K562 (cell line): ENCODE data around the gene DIP2C. TPM values are rescaled to one million over a fixed set of nuclear protein-coding genes. Genes with fewer than 3 reads are reported as not detected.

Experiments
- ATAC-seq: fragments of 200-7000 bp; cut with Tn5 transposase; 3 replicates; pipeline ENCODE4 v1.9.1; 2020; ENCODE audit warnings: moderate library complexity
- BruUV-seq: library from RNA; stranded (reverse); fragments of 400-500 nt; replicated peaks from 2 replicates; lab custom pipeline; 2021; lab: Mats Ljungman, UMichigan
- CTCF ChIA-PET: fragments of 300-600 bp; formaldehyde crosslinking; extraction: SDS; loops from one replicate; lab custom pipeline; 2021; ENCODE audit warnings: low intra/inter-chr PET ratio; lab: Yijun Ruan, JAX
- POLR2A ChIA-PET: fragments of 300-600, 350-650 bp; sonication (Branson Sonifier 250); formaldehyde crosslinking; extraction: SDS; loops from one replicate; lab custom pipeline; 2021; ENCODE audit warnings: antibody characterized with exemption, inconsistent platforms; lab: Yijun Ruan, JAX
- DNase-seq, 4 experiments: peaks; one replicate each; pipeline versions ENCODE4 v3.0.0 to v3.0.0-alpha.2; 2011 to 2018; ENCODE audit warnings: low spot score in 3 of 4, mixed read lengths in 3 of 4; ENCODE audit errors: extremely low read depth in 1 of 4
- FAIRE-seq: peaks from 2 replicates; lab custom pipeline; 2011; peaks lifted over from hg19 to GRCh38; lab: Jason Lieb, UNC
- H2AFZ ChIP-seq: 2 replicates; pipeline ENCODE4 v1.6.0; 2011; ENCODE audit warnings: low read depth, low read length, control low read depth, inconsistent platforms
- H3K27ac ChIP-seq: fragments of 200-600 bp; 3 replicates; pipeline ENCODE4 v1.8.0; 2011; ENCODE audit warnings: low read depth, mild to moderate bottlenecking, control low read depth, inconsistent platforms, low read length, moderate library complexity, mixed read lengths; ENCODE audit errors: extremely low read depth
- H3K27me3 ChIP-seq, 2 experiments: fragments of 300-600 bp in 1 of 2; 2 replicates in 1 of 2; 3 replicates in 1 of 2; pipeline versions ENCODE4 v1.6.0 to v1.8.0; 2011; ENCODE audit warnings: inconsistent platforms in 2 of 2, low read length in 2 of 2, mild to moderate bottlenecking in 1 of 2, mixed read lengths in 1 of 2, moderate library complexity in 1 of 2; ENCODE audit not compliant: control insufficient read depth in 2 of 2, insufficient read depth in 2 of 2
- H3K36me3 ChIP-seq: fragments of 300-600 bp; 3 replicates; pipeline ENCODE4 v1.8.0; 2011; ENCODE audit warnings: mild to moderate bottlenecking, low read length, inconsistent platforms; ENCODE audit not compliant: control insufficient read depth, insufficient read depth
- H3K4me1 ChIP-seq, 2 experiments: fragments of 200-600 bp in 1 of 2; replicated peaks in 1 of 2; 2 replicates in 1 of 2; 3 replicates in 1 of 2; pipeline versions ENCODE4 v1.5.1 to v1.8.0; 2011; ENCODE audit warnings: inconsistent platforms in 2 of 2, low read length in 2 of 2, mild to moderate bottlenecking in 1 of 2, mixed read lengths in 1 of 2, moderate library complexity in 1 of 2; ENCODE audit not compliant: control insufficient read depth in 2 of 2, insufficient read depth in 2 of 2
- H3K4me2 ChIP-seq: 2 replicates; pipeline ENCODE4 v1.6.1; 2011; ENCODE audit warnings: low read length, control low read depth, inconsistent platforms, mixed read lengths; ENCODE audit not compliant: insufficient read depth
- H3K4me3 ChIP-seq: fragments of 200-600 bp; sonication (generic), shearing (Covaris generic); 2 replicates; pipeline ENCODE4 v1.5.1; 2016; ENCODE audit warnings: control low read depth, inconsistent platforms
- H3K79me2 ChIP-seq: fragments of 200-600 bp; 3 replicates; pipeline ENCODE4 v1.8.0; 2011; ENCODE audit warnings: low read length, inconsistent platforms; ENCODE audit not compliant: control insufficient read depth, insufficient read depth
- H3K9ac ChIP-seq, 2 experiments: 2 replicates each; pipeline versions ENCODE4 v1.6.0 to v1.6.1; 2011; ENCODE audit warnings: low read depth in 2 of 2, low read length in 2 of 2, control low read depth in 1 of 2, inconsistent platforms in 1 of 2, mild to moderate bottlenecking in 1 of 2, mixed read lengths in 1 of 2; ENCODE audit not compliant: insufficient read depth in 1 of 2
- H3K9me1 ChIP-seq: one replicate; pipeline ENCODE4 v1.6.0; 2011; ENCODE audit warnings: inconsistent platforms, mild to moderate bottlenecking, low read length, moderate library complexity; ENCODE audit not compliant: control insufficient read depth, insufficient read depth
- H3K9me3 ChIP-seq: replicated peaks from 2 replicates; pipeline ENCODE4 v1.5.1; 2011; ENCODE audit warnings: low read depth, low read length, inconsistent platforms; ENCODE audit not compliant: control insufficient read depth, insufficient read depth
- H4K20me1 ChIP-seq: replicated peaks from 2 replicates; pipeline ENCODE4 v1.6.1; 2011; ENCODE audit warnings: low read length, inconsistent platforms, mixed read lengths; ENCODE audit not compliant: control insufficient read depth, insufficient read depth
- GATAD2B ChIP-seq: fragments of 450-650 bp; IDR thresholded peaks from 2 replicates; pipeline ENCODE4 v1.6.1; 2017; ENCODE audit warnings: mild to moderate bottlenecking, borderline replicate concordance
- PCBP2 ChIP-seq: fragments of 200-400 bp; formaldehyde crosslinking; IDR thresholded peaks from 2 replicates; pipeline ENCODE4 v1.6.1; 2018; ENCODE audit warnings: low read length, low read depth, mild to moderate bottlenecking, moderate library complexity; ENCODE audit not compliant: poor library complexity, severe bottlenecking
- SNRNP70 ChIP-seq: fragments of 200-400 bp; formaldehyde crosslinking; optimal IDR thresholded peaks from 2 replicates; pipeline ENCODE3; 2017; ENCODE audit warnings: low read depth, low read length
- ZNF764 ChIP-seq: fragments of 250-450 bp; sonication (Bioruptor Pico); IDR thresholded peaks from 2 replicates; pipeline ENCODE4 v1.4.0; 2020; ENCODE audit warnings: low read depth, mild to moderate bottlenecking, moderate library complexity
- WGBS: fragments of 100-300 bp; shearing (Covaris generic); methylation state at CpG from one replicate; pipeline ENCODE4 v1.1.6; 2016; ENCODE audit warnings: low coverage, mixed read lengths; ENCODE audit not compliant: insufficient coverage; ENCODE audit errors: missing lambda C conversion rate; 5-methylcytosine and 5-hydroxymethylcytosine counted together
- in situ Hi-C: fragments of 300-500 bp; cut with MboI; formaldehyde crosslinking; loops from 4 replicates; pipeline ENCODE4 v1.15.0; 2018; ENCODE audit warnings: inconsistent platforms, mixed read lengths
- intact Hi-C: fragments of 100-400 bp; cut with micrococcal nuclease; formaldehyde crosslinking; loops from 2 replicates; pipeline ENCODE4 v1.14.2; 2022
- polyA plus RNA-seq, 8 experiments: library from polyadenylated mRNA; depleted of rRNA in 4 of 8; stranded (reverse) in 5 of 8; unstranded in 3 of 8; fragments of >200 nt; fragmentation: Nextera tagmentation in 2 of 8; fragmentation: Illumina TruSeq in 1 of 8; extraction: Ambion mirVana in 2 of 8; extraction: Trizol in 1 of 8; gene quantifications; 2 replicates each; pipeline versions ENCODE4 v1.2.1 to v1.2.3, GENCODE V29; 2011 to 2014; ENCODE audit warnings: inconsistent platforms in 1 of 8, missing spikeins in 1 of 8
- total RNA-seq, 7 experiments: library from RNA; depleted of rRNA in 6 of 7; stranded (reverse); fragments of >200 nt in 6 of 7; fragmentation: Illumina TruSeq in 2 of 7; extraction: Trizol in 2 of 7; gene quantifications; 2 replicates each; pipeline versions ENCODE4 v1.2.1 to v1.2.3, GENCODE V29; 2011 to 2021; ENCODE audit warnings: low replicate concordance in 1 of 7

DIP2C gene
- total and polyA plus RNA-seq, 9 of the 15 experiments (the other 6 are each of a cell fraction or from before 2014, with no cell fraction given): 0.01 TPM; not detected in 8

GRCh38 chr10:343231-344220, 345.9 kb downstream of the DIP2C start:
- CTCF ChIA-PET: no interaction called here
- Histone ChIP-seq H3K4me2 (no peak overlapping the region), H2AFZ (no peak overlapping the region), H3K36me3 (no peaks in the 10 kb centered on the region), H3K9ac (no peak overlapping the region), H3K4me3 (no peak overlapping the region), H3K9me1 (no peaks in the 10 kb centered on the region), H3K27ac (no peak overlapping the region), H3K9me3 (no peaks in the 10 kb centered on the region), H3K79me2 (no peaks in the 10 kb centered on the region), H4K20me1 (peaks cover 5% of the 10 kb centered on the region; the same call in 1 of the 2 replicates), H3K27me3 (peaks cover 17 to 40% of the 10 kb centered on the region in 2 experiments), H3K4me1 (peaks cover 0 to 3% of the 10 kb centered on the region in 2 experiments; a peak in 2 of 5 replicates)
- intact Hi-C loops (no loop called here), in situ Hi-C loops (no loop called here)
- no peak for FAIRE-seq
- no TSS peak for BruUV-seq
- DNase-seq: no peak
- ATAC-seq: no peak
- TF ChIP-seq PCBP2 (no peak), ZNF764 (CRISPR knock-in tag) (no peak), SNRNP70 (no peak), GATAD2B (no peak)
- POLR2A ChIA-PET: no interaction called here
- WGBS: under 1% methylated on average over 16 of the region's 16 CpGs
